ENCODE measurements around the gene STARD3NL.

STARD3NL gene

DNA sequence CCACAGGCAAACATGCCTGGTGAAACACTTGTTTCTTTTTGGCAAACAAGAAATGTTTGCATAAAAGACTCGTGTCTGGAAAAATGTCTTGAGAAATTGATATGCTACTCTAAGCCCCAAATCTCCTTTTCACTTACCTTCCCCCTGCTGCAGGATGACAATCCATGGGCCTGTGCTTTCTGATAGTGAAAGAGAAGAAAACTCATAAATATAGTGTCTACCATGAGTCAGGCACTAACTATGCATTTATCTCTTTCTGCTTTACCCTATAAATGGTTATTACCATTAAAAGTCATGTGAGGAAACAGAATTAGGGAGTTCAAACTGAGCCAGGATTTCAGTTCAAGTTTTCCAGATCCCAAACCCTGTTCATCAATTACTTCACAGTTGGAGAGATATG is 102.0 kb downstream of the STARD3NL start:
- Mint-ChIP-seq H3K27ac (no peak overlapping the region), H3K27me3 (ENCODE audit: low read depth) (no peaks in the 10 kb centered on the region), H3K36me3 (ENCODE audit: low read depth) (no peaks in the 10 kb centered on the region), H3K4me3 (no peak overlapping the region), H3K4me1 (ENCODE audit: low read depth) (no peaks in the 10 kb centered on the region), H3K9me3 (no peaks in the 10 kb centered on the region)
